AG04450 (cell line): ENCODE results near the gene GRIP1. TPM values are rescaled to one million over a fixed set of nuclear protein-coding genes. Genes with fewer than 3 reads are reported as not detected.

Source experiments
- CTCF ChIA-PET: fragments of 300-600, 350-600 bp; formaldehyde crosslinking; extraction: SDS; loops from one replicate; lab custom pipeline; 2022; ENCODE audit warnings: antibody characterized with exemption, inconsistent platforms; lab: Charles Lee
- POLR2A ChIA-PET: fragments of 350-600 bp; formaldehyde crosslinking; extraction: SDS; loops from one replicate; lab custom pipeline; 2021; ENCODE audit warnings: antibody characterized with exemption, inconsistent platforms; lab: Yijun Ruan, JAX
- DNase-seq: peaks from one replicate; pipeline ENCODE4 v3.0.0-alpha.2; 2011; ENCODE audit warnings: low read depth, low spot score
- H3K27ac ChIP-seq: one replicate; pipeline ENCODE4 v1.5.1; 2012; ENCODE audit warnings: low read depth, low read length, control low read depth
- H3K27me3 ChIP-seq: one replicate; pipeline ENCODE4 v1.6.0; 2012; ENCODE audit warnings: low read length; ENCODE audit not compliant: control insufficient read depth, insufficient read depth
- H3K4me3 ChIP-seq: 2 replicates; pipeline ENCODE4 v1.5.1; 2011; ENCODE audit warnings: mild to moderate bottlenecking, low read depth, low read length, control low read depth
- H3K9me3 ChIP-seq: 2 replicates; pipeline ENCODE4 v1.5.1; 2012; ENCODE audit warnings: low read length; ENCODE audit not compliant: control insufficient read depth, insufficient read depth
- polyA plus RNA-seq: library from polyadenylated mRNA; depleted of rRNA; stranded (reverse); fragments of >200 nt; gene quantifications from 2 replicates; pipeline ENCODE4 v1.2.3, GENCODE V29; 2011
- TF ChIP-seq, protein P1 (sequence below): IDR thresholded peaks from 2 replicates; pipeline ENCODE4 v1.5.1; 2011; ENCODE audit warnings: low read depth, low read length, control low read depth, inconsistent platforms

Gene GRIP1
- polyA plus RNA-seq, 1 experiment, result not detected

DNA sequence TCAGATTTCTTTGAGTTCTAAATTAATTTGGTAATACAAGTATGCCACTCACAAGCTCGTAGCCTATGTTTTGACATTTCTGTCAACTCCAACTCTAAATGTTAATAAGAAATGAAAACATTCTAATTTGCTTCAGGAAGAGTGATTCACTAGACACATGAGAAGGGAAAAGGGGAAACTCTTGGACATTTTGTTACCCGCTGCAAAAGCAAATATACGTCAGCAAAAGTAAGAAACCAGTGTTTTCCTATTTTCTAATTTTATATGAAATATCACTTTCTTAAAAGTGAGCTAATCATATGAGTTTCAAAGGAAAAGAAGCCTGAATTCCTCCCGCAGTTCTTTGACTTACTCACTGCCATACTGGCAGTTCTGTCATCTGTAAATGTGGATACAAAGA is 162.3 kb downstream of the GRIP1 start:
- no peak for DNase-seq
- Histone ChIP-seq H3K27me3 (no peaks in the 10 kb centered on the region), H3K9me3 (no peaks in the 10 kb centered on the region), H3K27ac (no peak overlapping the region), H3K4me3 (no peak overlapping the region)
- TF ChIP-seq, protein P1, sequence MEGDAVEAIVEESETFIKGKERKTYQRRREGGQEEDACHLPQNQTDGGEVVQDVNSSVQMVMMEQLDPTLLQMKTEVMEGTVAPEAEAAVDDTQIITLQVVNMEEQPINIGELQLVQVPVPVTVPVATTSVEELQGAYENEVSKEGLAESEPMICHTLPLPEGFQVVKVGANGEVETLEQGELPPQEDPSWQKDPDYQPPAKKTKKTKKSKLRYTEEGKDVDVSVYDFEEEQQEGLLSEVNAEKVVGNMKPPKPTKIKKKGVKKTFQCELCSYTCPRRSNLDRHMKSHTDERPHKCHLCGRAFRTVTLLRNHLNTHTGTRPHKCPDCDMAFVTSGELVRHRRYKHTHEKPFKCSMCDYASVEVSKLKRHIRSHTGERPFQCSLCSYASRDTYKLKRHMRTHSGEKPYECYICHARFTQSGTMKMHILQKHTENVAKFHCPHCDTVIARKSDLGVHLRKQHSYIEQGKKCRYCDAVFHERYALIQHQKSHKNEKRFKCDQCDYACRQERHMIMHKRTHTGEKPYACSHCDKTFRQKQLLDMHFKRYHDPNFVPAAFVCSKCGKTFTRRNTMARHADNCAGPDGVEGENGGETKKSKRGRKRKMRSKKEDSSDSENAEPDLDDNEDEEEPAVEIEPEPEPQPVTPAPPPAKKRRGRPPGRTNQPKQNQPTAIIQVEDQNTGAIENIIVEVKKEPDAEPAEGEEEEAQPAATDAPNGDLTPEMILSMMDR, result no peak
- POLR2A ChIA-PET, result no interaction called here
- CTCF ChIA-PET, result no interaction called here

GRCh38 chr12:66516133-66516532 is 162.7 kb downstream of the GRIP1 start:
- no peak overlapping the region for H3K4me3 ChIP-seq
- H3K27ac ChIP-seq, result no peak overlapping the region
- TF ChIP-seq, protein P1, result no peak
- POLR2A ChIA-PET, result no interaction called here
- no peak for DNase-seq
- H3K9me3 ChIP-seq, result no peaks in the 10 kb centered on the region
- H3K27me3 ChIP-seq, result no peaks in the 10 kb centered on the region
- CTCF ChIA-PET, result no interaction called here

DNA sequence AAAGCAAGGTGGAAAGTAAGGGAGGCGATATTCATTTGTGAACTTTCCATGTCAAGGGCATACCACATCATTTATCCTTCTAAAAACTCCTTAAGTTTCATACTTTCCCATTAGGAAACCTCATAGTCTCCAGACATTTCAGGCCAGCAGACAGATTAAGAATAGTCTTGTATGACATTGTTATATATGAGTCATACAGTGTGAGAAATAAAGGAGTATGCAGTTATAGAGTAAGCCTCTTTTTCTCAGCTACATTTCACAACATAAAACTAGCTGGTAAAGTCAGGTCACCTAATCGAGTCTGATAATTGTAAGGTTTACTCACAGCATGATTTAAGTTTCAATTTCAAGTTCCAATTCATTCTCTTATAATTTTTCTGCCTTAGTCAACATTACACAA is 164.3 kb downstream of the GRIP1 start:
- ChIA-PET CTCF (no interaction called here), POLR2A (no interaction called here)
- H3K4me3 ChIP-seq, result no peak overlapping the region
- H3K9me3 ChIP-seq, result no peaks in the 10 kb centered on the region
- TF ChIP-seq, protein P1, result no peak
- H3K27me3 ChIP-seq, result no peaks in the 10 kb centered on the region
- H3K27ac ChIP-seq, result no peak overlapping the region
- DNase-seq, result no peak

GRCh38 chr12:66508025-66508424 is 170.9 kb downstream of the GRIP1 start:
- Histone ChIP-seq H3K4me3 (no peak overlapping the region), H3K27ac (no peak overlapping the region), H3K9me3 (no peaks in the 10 kb centered on the region), H3K27me3 (no peaks in the 10 kb centered on the region)
- DNase-seq, result no peak
- ChIA-PET CTCF (interaction anchor here (0.5 kb wide), 1 partner anchor 848 kb away, joined by 9 read pairs; no protein-coding TSS in a partner anchor), POLR2A (no interaction called here)
- TF ChIP-seq, protein P1, result no peak

DNA sequence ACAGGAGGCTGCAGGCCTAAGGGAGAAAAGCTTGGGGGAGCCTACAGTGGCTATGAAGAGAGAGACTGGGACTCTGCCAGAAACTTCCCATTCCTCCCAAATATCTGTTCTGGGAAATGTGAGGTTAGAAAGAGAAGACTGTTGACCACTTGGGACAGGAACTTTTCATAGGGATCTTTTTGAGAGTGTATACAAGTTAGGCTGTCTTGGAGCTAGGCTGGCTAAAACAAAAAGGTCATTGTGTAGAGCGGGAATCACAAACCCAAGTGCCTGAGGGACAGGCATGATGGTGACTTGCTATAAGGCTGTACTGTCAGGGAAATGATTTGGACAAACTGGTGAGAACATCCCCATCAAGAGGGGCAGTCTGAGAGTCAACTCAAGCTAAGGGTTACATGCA is 175.1 kb downstream of the GRIP1 start:
- no peaks in the 10 kb centered on the region for H3K27me3 ChIP-seq
- no peak overlapping the region for H3K27ac ChIP-seq
- POLR2A ChIA-PET, result no interaction called here
- TF ChIP-seq, protein P1, result no peak
- no peaks in the 10 kb centered on the region for H3K9me3 ChIP-seq
- CTCF ChIA-PET, result no interaction called here
- no peak for DNase-seq
- H3K4me3 ChIP-seq, result no peak overlapping the region
